GM21529 (cell line): ENCODE results near the gene ABLIM2.

Experiments
- ATAC-seq: cut with Tn5 transposase; IDR thresholded peaks from one replicate; pipeline ENCODE4 v1.9.1; 2021; ENCODE audit not compliant: unreplicated experiment

ABLIM2 gene

DNA sequence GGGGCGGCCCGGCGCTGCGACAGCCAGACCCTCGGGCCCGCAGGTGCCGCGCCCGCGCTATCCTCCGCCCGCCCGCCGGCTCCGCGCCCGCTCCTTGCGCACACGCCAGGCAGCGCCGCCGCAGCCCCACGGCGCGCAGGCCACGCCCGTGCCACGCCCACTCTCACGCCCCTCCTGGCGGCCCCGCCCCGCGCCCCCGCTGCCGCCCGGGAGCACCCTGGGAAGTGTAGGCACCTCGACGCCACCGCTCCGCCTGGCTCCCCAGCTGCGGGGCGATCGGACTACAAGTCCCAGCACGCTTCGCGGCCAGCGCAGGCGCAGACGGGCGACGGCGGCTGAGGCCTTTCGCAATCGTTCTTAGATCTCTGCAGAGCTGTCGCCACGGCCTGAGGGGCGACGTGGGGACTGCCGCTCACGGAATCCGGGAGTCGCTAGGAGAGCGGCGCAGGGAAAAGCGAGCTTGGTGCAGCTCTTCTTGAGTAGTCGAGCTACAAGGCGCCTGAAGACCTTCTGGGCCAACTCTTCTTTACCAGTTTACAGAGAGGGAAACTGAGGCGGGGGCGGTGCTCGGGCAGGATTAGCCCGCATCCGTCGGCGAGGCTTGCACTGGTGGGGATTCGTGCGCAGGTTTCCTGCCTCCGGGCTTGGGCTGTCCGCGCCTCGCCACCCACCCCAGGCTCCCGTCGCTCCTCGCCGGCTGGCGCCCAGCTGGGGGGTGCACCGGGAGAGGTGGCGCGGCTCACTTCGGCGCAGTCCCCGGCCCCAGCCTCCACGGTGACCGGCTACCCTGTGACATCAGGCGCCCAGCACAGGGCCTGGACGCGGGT lies at the start of gene ABLIM2:
Gene ABLIM2, minus strand, starts transcription at position 104 of the 827 bp plus-strand sequence. CDS start 124 bp downstream, outside the sequence.
- ATAC-seq, result peak; percentile 95

DNA sequence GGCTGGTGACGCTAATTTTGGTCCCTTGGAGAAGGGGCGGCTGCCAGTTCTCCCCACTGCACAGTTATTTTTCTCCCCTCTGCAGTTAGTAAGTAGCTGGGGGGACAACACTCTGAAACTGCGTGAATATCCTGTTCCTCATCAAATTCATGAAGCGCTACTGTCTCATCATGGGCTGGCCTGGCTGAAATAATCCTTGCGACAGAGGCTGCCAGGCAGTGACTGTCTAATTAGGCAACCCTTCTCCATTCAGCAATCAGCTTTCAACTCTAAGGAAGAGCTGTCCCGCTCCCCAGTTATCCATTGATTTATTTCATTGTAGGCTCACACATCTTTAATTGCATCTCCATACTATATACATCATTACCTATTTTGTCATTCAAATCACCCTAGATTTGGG lies 48.7 kb upstream of the ABLIM2 start:
- no peak for ATAC-seq

DNA sequence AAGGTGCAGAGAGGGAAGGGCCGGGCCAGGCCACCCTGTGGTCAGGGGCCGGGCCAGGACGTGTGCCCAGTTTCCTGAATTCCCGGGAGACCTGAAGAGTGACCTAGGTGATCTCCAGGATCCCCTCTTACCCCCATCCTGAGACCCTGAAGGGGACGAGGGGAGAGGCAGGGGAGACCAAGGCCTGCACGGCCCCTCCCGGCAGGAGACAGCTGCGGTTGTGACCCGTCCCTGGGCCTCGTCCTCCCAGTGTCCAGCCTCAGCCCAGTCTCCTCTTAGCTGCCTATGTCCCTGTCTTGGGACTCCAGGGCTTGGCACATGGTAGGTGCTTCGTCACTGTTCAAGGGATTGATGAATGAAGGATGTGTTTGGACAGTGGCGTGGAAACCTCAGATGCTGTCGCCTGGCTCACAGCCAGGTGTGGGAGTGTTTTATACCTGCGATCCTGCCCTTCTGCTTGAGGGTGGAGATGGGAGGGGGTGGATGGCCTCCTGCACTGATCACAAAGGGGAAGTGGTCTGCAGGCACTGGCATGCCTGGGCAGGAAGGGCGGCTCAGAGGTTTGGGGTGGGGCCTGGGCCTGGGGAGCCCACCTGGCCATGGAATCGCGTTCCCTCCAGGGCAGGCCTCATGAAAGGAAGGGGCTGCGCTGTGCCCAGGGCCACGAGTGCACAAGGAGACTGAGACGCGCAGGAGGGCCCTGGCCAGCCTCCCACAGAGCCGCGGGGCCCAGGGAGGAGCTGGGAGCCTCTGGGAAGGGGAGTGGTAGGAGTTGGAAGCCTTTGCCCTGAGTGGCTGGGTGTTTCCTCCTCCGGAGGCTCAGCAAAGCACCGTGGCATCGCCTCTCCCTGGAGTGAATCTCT lies 47.4 kb upstream of the ABLIM2 start:
- ATAC-seq, result no peak

DNA sequence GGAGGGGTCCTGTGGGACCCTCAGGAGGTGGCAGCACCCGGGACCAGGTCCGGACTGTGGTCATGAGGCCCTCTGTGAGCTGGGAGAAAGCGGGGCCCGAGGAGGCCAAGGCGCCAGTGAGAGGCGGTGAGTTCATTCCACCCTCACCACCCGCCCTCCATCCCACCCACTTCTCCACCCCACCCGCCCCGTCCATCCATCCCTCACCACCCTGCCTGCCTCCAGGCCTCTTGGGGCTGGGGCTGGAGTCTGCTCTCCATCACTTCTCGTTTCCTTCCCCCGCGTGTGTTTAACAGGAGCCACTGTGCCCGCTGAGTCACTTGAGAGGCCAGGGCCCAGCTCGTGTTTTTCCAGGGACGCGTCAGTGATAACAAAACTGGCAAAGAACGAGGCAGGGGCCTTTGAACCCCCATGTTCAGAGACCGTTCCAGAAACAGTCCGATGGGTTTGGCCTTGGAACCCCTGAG lies 46.7 kb upstream of the ABLIM2 start:
- no peak for ATAC-seq

DNA sequence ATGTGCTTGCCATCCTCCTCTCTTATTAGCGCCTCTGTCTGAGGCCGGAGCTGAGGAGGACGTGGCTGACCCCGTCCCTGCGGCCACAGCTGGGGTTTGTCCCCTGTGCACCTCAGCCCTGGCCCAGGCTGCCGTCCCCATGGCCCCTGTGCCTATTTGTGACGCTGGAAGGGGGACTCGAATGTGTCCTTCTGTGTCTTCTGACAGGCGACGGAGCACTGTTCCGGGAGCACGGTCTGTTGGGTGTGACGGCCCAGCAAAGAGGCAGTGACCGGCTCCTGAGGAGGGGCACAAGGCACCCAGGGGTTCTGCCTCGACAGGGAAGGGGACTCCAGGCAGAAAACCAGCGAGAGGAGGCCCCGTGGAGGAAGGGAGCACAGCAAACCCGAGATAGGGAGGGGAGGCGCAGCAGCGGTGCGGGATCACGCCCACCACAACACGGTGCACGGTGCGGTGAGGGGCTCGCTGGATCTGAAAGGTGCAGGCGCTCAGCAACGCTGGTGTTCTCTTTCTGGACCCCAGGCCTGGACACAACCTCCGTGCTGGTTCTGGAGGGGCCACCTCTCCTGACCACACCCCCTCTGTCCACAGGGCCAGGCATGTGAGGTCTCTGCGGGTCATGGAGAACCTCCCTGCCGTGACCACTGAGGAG lies 46.1 kb upstream of the ABLIM2 start:
- ATAC-seq, result no peak

DNA sequence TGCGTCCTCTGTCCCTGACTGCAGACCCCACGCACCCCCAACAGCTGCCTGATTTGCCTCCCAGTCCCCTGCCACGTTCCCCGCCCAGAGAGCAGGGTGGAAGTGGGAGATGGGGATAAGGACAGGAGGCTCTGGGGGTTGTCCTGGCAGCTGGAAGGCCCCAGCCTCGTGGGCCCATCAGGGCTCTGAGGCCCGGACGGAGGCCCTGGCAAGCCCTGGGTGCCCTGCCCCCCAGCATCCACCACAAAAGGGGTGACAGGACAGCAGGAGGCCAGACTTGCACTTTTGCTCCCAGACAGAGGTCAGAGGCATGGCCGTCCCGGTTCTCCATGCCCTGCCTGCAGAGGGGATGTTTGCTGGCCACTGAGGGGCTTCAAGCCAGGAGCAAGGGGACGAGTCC lies 45.2 kb upstream of the ABLIM2 start:
- no peak for ATAC-seq

DNA sequence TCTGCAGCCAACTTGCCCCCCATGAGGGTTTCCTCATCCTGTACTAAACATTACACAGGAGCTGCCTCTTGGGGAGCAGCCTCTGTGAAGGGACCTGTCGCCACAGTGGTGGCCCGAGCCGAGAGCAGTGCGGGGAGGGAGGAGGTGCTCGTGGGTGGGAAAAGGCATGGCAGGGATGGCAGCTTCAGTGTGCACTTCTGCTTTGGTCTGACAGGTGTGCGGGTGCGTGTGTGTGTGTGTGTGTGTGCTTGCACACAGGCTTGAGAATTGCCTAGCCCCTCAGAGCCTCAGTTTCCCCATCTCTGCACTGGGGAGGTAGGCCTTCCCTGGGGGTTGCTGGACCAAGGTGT lies 44.4 kb upstream of the ABLIM2 start:
- ATAC-seq, result no peak

DNA sequence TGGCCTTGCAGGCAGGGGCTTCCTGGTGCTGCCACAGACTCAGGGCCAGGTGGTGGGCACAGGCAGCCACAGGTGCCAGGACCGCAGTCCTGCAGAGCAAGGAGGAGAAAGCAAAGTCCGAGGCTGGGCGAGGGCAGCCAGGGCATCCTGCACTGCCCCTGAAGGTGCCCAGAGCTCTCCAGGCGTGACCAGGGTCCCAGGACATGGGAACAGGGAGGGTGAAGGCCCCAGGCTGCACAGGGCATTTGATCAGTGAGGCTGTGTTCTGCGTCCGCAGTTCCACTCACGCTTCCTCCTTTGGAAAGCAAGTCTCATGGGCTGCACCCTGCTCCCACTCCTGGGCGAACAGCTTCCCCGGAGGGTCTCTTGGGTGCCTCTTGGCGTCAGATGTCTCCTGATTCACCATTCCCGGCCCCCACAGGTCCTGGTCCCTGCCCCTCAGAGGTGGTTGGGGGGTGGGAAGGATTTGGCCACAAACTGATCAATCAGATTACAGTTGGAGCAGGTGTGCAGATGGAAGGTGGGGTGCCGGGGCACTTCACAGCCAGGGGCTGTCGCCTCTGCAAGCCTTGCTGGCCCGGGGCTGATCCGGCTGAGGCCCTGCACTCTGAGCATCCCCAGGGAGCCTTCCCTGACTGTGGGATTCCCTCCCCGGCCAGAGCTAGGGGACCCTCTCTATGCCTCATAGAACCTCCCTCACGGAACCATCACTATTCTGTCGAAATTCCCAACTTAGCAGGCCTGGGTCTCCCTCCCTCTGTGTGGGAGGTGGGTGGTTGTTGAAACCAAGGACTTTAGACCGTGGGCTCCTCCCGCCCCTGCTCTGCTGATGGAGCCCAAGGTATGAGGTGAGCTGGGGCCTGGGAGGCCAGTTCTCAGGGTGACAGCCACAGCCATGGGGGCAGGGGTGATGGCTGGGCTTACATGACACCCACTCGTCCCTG lies 43.8 kb upstream of the ABLIM2 start:
- ATAC-seq, result no peak

DNA sequence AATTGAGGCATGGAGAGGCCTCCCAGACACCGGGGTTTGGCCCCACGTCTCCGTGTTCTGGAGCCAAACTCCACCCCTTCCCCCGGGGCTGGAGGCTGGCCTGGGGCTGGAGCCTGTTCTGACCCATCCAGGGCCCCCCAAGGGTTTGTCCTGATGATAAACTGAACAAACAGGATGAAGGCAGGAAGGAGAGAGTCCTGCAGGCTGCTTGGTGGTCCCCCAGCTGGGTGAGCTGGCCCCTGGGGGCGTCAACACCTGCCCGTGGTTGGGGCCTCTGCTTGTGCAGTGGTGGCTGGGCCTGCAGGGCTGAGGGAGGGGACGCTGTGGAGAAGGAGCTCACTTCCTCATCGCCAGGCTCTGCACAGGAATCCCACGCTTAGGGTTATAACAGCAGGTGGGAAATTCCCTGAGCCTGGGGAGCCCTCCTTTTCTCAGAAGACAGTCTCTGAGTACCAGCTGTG lies 42.7 kb upstream of the ABLIM2 start:
- ATAC-seq, result peak; percentile 53

DNA sequence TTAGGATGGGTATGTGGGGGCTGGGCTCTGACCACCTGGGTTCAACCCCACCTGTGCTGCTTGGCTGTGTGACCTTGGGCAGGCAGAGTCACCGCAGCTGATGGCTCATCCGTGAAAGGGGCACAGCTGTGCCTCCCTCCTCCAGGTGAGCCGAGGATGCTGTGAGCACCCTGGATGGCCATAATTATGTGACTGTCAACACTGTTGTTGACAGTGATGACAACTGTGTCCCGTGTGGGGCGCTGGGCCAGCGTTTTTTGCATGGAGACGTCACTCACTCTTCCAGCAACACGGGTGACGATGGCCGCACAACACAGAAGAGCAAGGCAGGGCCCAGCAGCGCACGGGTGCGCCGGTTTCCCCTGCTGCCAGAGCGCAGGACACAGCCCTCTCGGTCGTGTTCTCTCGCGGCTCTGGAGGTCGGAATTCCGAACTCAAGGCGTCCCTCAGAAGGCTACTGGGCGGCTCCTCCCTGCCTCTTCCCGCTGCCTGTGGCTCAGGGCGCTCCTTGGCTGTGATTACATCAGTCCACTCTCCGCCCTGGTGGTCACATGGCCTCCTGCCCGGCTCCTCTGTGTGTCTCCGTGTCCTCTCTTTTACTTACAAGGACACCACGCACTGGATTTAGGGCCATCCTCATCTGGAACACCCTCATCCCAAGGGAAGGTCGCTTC lies 41.8 kb upstream of the ABLIM2 start:
- ATAC-seq, result peak; percentile 14

DNA sequence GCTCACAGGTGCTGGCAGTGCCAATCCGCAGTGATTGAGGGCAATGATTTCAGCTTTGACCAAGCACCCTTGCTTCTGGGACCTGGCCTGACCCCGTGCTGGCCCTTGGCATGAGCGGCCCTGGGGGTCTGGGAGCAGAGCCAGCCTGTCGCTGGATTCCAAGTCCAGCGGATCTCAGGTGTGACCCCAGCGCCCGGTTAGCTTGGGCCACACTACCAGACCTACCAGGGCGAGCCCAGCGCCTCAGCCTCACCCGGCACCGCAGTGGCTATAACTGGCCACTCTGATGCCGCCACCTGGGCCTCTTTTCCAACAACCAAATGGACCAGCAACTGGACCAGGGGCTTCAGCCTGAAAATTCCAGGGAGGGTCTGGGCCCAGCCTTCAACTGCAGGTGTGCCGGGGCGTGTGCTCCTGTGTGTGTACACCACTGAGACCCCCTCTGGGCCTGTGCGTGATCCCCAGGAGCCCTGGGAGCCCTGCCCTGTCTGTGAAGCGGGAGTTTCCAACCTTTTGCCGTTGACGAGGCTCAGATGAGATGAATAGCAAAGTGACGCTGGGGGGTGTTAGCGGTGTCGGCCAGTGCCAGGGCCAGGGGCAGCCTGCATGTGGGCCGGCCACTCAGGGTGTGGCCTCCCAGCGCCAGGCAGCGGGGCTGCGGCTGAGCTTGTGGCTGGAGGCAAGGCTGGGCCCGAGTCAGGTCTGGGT lies 41.1 kb upstream of the ABLIM2 start:
- peak; percentile 5 for ATAC-seq

DNA sequence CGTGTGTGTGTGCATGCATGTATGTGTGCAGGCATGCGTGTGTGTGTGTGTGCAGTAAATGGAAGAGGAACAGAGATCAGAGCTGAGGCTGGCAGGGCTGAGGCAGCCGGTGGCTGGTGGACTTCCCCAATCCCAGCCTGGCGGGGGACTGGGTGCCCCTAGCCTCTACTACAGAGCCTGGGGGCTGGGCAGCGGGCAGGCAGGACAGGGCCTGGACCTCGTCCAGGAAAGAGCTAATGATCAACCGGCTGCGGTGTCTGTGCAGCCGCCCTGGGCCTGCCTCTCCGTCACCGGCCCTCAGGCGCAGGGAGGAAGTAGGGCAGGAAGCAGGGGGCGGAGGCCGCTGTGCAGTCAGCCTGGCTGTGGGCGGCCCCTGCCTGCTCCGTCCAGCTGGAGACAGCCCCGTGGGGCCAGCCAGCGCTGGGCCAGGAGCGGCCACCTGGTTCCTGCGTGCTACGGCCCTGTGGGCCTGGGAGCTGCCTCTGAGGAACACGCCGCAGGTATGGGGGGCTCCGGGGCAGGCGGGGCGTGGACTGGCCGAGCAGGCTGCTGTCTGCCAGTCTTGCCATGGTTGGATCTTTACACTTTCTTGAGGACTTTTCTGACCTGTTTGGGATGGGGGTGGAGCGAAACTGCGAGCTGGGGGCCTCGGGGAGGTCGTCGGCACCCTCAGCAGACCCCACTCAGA lies 40.4 kb upstream of the ABLIM2 start, which contains the start of gene SH3TC1:
Gene SH3TC1, plus strand, starts transcription at position 385 of the 688 bp plus-strand sequence. CDS start 5,905 bp downstream, outside the sequence.
- peak; percentile 77 for ATAC-seq

DNA sequence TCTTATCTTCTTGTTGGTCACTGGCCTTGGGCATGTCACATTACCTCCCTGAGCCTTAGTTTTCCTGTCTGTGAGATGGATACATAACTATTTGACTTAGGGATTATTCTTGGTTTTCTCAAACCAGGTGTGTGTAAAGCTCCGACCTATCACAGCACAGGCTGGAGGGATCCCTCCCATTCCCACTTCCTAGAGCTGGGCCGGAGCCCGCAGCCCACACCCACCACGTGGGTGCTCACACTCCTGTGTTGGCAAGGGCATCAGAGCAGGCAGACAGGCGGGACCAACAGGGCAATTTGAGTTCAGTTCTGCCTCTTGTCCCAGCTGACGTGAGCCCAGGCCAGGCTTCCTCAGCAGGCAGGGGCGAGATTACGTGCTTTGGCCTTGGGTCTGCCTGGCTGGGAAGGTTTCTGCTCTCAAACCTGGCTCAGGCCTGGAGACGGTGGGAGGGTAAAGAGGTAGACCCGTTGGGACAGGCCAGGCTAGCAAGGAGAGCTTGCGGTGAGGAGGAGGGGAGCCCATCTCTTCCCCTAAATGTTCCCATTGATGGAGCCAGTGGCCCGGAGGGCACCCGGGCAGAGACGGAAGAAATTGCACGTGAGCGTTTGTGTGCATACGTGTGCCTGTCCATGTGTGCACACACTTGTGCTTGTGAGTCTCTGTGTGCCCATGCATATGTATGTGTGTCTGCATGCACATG lies 39.7 kb upstream of the ABLIM2 start:
- ATAC-seq, result peak; percentile 2

DNA sequence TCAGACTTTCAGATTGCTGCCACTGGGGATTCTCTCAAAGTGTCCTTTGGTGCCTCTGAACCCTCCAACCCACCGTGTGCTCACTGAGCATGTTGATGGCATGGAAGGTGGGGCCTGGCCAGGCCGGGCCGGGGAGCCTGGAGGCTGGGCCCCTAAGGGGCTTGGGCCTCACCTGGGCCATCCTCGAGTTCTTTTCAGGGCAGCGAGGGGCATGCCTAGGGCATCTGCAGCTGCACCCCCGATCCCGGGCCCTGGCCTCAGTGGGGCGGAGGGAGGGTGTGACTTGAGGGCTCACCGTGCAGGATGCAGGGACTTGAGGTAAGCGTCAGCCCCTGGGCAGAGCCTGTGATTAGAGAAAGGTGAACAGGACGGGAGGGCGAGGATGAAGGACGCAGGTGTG lies 38.9 kb upstream of the ABLIM2 start:
- no peak for ATAC-seq

DNA sequence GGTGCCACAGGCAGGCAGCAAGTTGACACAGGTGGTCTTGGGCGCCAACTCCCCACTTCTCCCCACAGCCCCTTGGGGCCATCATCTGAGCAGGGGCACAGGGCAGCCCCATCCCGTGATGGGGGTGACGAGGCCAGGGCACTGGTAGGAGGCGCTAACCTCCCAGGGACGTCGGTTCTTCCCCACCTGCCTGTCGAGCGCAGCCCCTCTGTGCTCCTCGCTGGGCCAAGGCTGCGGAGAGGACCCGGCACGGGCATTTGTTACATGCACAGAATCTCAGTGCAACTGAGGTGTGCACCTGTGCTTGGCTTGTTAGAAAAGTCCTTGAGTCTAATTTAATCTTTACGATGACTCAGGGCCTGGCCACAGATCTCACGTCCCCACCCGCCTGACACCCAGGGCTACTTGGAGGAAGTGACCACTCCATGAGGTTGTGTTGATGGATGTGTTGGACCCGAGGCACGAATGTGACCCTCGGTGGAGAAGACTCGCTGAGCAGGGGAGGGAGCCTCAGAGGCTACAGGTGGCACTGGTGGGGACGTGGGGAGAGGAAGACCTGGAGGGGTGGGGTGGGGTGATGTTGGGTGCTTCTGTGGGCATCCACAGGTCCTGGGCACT lies 37.3 kb upstream of the ABLIM2 start:
- no peak for ATAC-seq

DNA sequence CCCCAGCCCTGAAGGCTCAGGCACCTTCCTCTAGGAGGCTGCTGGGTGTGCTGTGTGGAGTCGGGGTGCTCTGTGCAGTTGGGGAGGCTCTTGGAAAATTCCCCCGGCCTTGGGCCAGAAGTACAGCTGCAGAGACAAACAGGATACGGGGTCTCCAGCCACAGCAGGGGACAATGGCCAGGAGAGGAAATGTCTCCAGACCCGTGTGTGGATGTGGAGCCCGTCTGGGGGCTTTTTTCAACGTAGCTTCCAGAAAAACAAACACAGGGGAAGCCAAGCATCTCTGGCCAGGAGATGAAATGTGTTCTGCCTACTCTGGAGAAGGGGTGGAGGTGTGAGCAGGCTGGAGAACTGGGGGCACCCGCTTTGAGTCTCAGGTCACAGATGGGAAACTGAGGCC lies 36.8 kb upstream of the ABLIM2 start:
- no peak for ATAC-seq
